Measurements from ENCODE around the gene ERF.

ERF gene

GRCh38 chr19:42255766-42256745 lies 1.1 kb upstream of the ERF start:
- DNase-seq (ENCODE audit: insufficient read length, low spot score) (no peak), FAIRE-seq (no peak)
- 0 out of 2 replicates have a peak, but pooled peaks have one; percentile 15 for TF ChIP-seq SPI1 (IDR thresholded peaks at IDR 0.05; ENCODE audit: low read depth, low read length)
- no peak for TF ChIP-seq POLR2A (IDR thresholded peaks at IDR 0.05; ENCODE audit: low read depth, low read length)

- peak; percentile 65 for DNase-seq (ENCODE audit: insufficient read length, low spot score)
- FAIRE-seq: peak; percentile 77
- no peak for TF ChIP-seq PAX5 (IDR thresholded peaks at IDR 0.05; ENCODE audit: insufficient read depth, low read length, severe bottlenecking)
- TF ChIP-seq POLR2A (IDR thresholded peaks at IDR 0.05; ENCODE audit: low read depth, low read length): no peak
- no peak for TF ChIP-seq TAF1 (IDR thresholded peaks at IDR 0.05; ENCODE audit: low read depth, low read length)
- TF ChIP-seq POU2F2 (IDR thresholded peaks at IDR 0.05; ENCODE audit: low read depth, low read length): no peak
- no peak for TF ChIP-seq POLR2AphosphoS5 (IDR thresholded peaks at IDR 0.05; ENCODE audit: low read depth, low read length)
- TF ChIP-seq SPI1 (IDR thresholded peaks at IDR 0.05; ENCODE audit: low read depth, low read length): no peak
These were observed 659 bp downstream of the ERF start for GRCh38 chr19:42254089-42254849.

- FAIRE-seq (peak; percentile 88), DNase-seq (ENCODE audit: insufficient read length, low spot score) (peak; percentile 78)
- peak; percentile 88 for TF ChIP-seq SPI1 (IDR thresholded peaks at IDR 0.05; ENCODE audit: low read depth, low read length)
- TF ChIP-seq PAX5 (IDR thresholded peaks at IDR 0.05; ENCODE audit: insufficient read depth, low read length, severe bottlenecking): no peak
- peak; percentile 40; the same call in 1 of the 2 replicates for TF ChIP-seq POLR2AphosphoS5 (IDR thresholded peaks at IDR 0.05; ENCODE audit: low read depth, low read length)
- TF ChIP-seq POU2F2 (IDR thresholded peaks at IDR 0.05; ENCODE audit: low read depth, low read length): no peak
- TF ChIP-seq TAF1 (IDR thresholded peaks at IDR 0.05; ENCODE audit: low read depth, low read length): no peak
- no peak for TF ChIP-seq POLR2A (IDR thresholded peaks at IDR 0.05; ENCODE audit: low read depth, low read length)
These were observed 1.5 kb downstream of the ERF start for GRCh38 chr19:42253245-42254088.

DNA sequence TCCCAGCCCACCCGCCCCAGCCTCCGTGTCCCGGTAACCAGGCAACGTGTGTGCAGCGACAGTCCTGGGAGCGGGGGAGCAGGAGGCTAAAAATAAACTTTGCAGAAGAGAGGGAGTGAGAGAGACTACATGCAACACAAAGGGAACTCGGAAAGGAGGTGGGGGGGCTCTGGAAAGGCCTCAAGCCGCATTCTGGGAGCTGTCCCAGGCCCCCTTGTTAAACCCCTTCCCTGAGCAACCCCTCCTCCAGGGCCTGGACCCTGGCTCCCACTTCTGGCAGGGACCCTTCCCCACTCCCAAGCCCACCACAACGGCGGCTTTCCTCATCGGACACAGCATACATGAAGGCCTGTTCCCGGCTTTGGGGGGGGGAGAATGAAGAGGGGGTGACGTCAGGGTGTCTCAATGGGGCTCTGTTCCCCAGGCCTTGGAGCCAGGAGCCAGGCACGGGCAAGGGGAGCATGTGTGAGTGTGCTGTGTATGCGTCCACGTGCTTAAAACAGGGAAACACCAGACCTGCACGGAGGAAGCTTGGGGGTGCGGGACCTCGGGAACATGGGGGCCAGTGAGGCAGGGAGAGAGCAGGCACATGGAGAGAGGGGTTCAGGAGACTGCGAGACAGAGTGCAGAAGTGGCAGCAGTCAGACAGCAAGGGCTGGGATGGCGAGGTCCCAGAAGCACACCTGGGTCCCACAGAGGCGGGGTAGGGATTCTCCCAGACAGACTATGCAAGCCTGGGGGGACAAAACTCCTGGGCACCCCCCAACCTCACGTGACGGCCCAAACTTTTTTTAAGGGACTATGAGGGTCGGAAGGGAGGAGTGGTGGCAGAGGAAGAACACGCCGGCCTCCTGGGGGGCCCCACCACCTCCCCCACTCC lies 2.3 kb downstream of the ERF start:
- no peak for TF ChIP-seq POLR2A (IDR thresholded peaks at IDR 0.05; ENCODE audit: low read depth, low read length)
- 0 out of 2 replicates have a peak, but pooled peaks have one; percentile 8 for TF ChIP-seq POU2F2 (IDR thresholded peaks at IDR 0.05; ENCODE audit: low read depth, low read length)
- TF ChIP-seq PAX5 (IDR thresholded peaks at IDR 0.05; ENCODE audit: insufficient read depth, low read length, severe bottlenecking): no peak
- FAIRE-seq (peak; percentile 9), DNase-seq (ENCODE audit: insufficient read length, low spot score) (no peak)

GRCh38 chr19:42251572-42252358 lies 3.2 kb downstream of the ERF start:
- TF ChIP-seq TAF1 (IDR thresholded peaks at IDR 0.05; ENCODE audit: low read depth, low read length): no peak
- TF ChIP-seq POLR2AphosphoS5 (IDR thresholded peaks at IDR 0.05; ENCODE audit: low read depth, low read length): no peak
- TF ChIP-seq POU2F2 (IDR thresholded peaks at IDR 0.05; ENCODE audit: low read depth, low read length): no peak
- TF ChIP-seq PAX5 (IDR thresholded peaks at IDR 0.05; ENCODE audit: insufficient read depth, low read length, severe bottlenecking): no peak
- DNase-seq (ENCODE audit: insufficient read length, low spot score) (no peak), FAIRE-seq (peak; percentile 35)

- no peak for DNase-seq (ENCODE audit: insufficient read length, low spot score)
- FAIRE-seq: no peak
- TF ChIP-seq POLR2A (IDR thresholded peaks at IDR 0.05; ENCODE audit: low read depth, low read length): no peak
- no peak; the same call in 1 of the 2 replicates for TF ChIP-seq POLR2AphosphoS5 (IDR thresholded peaks at IDR 0.05; ENCODE audit: low read depth, low read length)
- no peak for TF ChIP-seq POU2F2 (IDR thresholded peaks at IDR 0.05; ENCODE audit: low read depth, low read length)
- no peak for TF ChIP-seq PAX5 (IDR thresholded peaks at IDR 0.05; ENCODE audit: insufficient read depth, low read length, severe bottlenecking)
- TF ChIP-seq TAF1 (IDR thresholded peaks at IDR 0.05; ENCODE audit: low read depth, low read length): no peak
- no peak for TF ChIP-seq SPI1 (IDR thresholded peaks at IDR 0.05; ENCODE audit: low read depth, low read length)
These were observed 4.0 kb downstream of the ERF start for GRCh38 chr19:42250666-42251531.

DNA sequence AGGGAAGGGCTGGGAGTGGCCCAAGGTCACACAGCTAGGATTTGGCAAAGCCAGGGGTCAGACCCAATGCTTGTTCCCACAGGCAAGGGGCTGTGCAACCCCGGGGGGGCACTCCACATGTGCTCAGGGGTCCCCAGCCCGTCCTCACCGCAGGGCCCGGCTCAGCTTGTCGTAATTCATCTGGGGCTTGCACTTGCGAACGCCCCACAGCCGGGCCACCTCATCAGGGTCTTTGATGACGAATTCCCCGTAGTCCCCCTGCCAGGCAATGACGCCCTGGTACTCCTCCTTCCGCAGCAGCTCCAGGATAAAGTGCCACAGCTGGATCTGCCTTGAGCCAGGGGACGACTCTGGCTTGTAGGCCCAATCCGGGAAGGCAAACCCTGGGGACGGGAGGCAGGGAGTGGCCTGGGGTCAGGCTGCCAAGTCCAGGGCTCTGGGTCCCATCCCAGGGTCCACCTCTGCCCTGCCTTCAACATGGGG lies 4.7 kb downstream of the ERF start:
- DNase-seq (ENCODE audit: insufficient read length, low spot score): no peak
- no peak for FAIRE-seq
- TF ChIP-seq PAX5 (IDR thresholded peaks at IDR 0.05; ENCODE audit: insufficient read depth, low read length, severe bottlenecking) (no peak), POU2F2 (IDR thresholded peaks at IDR 0.05; ENCODE audit: low read depth, low read length) (no peak), TAF1 (IDR thresholded peaks at IDR 0.05; ENCODE audit: low read depth, low read length) (no peak), POLR2A (IDR thresholded peaks at IDR 0.05; ENCODE audit: low read depth, low read length) (no peak), SPI1 (IDR thresholded peaks at IDR 0.05; ENCODE audit: low read depth, low read length) (no peak), POLR2AphosphoS5 (IDR thresholded peaks at IDR 0.05; ENCODE audit: low read depth, low read length) (no peak; the same call in 1 of the 2 replicates)
